ENCODE measurements around the gene C19orf47. TPM values are rescaled to one million over a fixed set of nuclear protein-coding genes. Genes with fewer than 3 reads are reported as not detected.

Gene C19orf47
- total RNA-seq, 4 donors from 2014 or later: 4.7 to 27.0 (median 12.8) TPM

DNA sequence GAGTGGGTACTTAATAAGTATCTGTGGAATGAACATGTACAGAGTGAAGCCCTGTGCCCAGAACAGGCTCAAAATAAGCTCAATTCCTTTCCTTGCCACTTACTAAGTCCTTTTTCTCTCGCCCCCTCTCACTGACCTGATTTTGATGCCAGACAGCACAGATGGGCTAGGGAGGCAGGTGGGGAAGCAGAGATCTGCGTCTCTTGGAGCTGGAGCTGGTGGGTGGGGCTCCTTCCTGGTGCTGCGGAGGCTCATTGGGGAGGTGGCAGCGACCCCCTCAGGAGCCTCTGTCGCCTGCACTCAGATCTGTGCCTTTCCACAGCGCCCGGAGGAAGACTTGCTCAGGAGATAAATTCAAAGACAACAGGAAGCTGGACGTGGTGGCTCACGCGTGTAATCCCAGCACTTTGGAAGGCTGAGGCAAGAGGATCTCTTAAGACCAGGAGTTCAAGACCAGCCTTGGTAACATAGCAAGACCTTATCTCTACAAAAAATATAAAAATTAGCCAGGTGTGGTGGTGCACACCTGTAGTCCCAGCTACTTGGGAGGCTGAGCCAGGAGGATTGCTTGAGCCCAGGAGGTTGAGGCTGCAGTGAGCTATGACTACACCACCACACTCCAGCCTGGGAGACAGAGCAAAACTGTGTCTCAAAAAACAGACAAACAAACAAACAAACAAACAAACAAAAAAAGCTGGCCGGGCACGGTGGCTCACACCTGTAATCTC, 77.7 kb downstream of the C19orf47 start:
- H3K9me3 ChIP-seq: no peaks in the 10 kb centered on the region
- TF ChIP-seq EP300 (IDR thresholded peaks at IDR 0.05): no peak
- TF ChIP-seq, protein P1, sequence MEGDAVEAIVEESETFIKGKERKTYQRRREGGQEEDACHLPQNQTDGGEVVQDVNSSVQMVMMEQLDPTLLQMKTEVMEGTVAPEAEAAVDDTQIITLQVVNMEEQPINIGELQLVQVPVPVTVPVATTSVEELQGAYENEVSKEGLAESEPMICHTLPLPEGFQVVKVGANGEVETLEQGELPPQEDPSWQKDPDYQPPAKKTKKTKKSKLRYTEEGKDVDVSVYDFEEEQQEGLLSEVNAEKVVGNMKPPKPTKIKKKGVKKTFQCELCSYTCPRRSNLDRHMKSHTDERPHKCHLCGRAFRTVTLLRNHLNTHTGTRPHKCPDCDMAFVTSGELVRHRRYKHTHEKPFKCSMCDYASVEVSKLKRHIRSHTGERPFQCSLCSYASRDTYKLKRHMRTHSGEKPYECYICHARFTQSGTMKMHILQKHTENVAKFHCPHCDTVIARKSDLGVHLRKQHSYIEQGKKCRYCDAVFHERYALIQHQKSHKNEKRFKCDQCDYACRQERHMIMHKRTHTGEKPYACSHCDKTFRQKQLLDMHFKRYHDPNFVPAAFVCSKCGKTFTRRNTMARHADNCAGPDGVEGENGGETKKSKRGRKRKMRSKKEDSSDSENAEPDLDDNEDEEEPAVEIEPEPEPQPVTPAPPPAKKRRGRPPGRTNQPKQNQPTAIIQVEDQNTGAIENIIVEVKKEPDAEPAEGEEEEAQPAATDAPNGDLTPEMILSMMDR (IDR thresholded peaks at IDR 0.05): no peak
- H3K4me1 ChIP-seq: peaks cover 0 to 84% (median 17%) of the 10 kb centered on the region in 4 donors
- no peak for DNase-seq (ENCODE audit: low spot score in 2 of 2)
- H3K36me3 ChIP-seq: peaks cover 0 to 31% (median 0%) of the 10 kb centered on the region in 3 donors
- H3K27me3 ChIP-seq: no peaks in the 10 kb centered on the region
- H3K4me3 ChIP-seq: no peak overlapping the region
- no peak overlapping the region for H3K27ac ChIP-seq
- WGBS, 2 donors: 76 to 81% methylated on average over 12 of the region's 12 CpGs

Small RNA genes lying within 50 kb of the gene (small RNA-seq; reads per million reads assigned to genes)
- not detected for gene MIR641
- 0.28 reads per million for gene MIR6796
- gene RF00019: not detected
- not detected for gene RNU6-945P

Other genes starting within 250 kb of the C19orf47 start
- gene MAP3K10, start 157.0 kb downstream of the C19orf47 start, total RNA-seq: 10 to 100 TPM; 12.7 to 24.6 (median 13.9) TPM
- gene TTC9B, start 130.0 kb downstream of the C19orf47 start, total RNA-seq: under 1 TPM in 1 of 4 donors, not detected in 3; 0.84 TPM
- gene CCNP, start 121.7 kb downstream of the C19orf47 start, total RNA-seq: 1 to 10 TPM in 1 of 4 donors, not detected in 3; 2.7 TPM
- 100 to 1,000 TPM in 3 of 4 donors, 10 to 100 TPM in 1; 93.3 to 161 (median 121) TPM for gene AKT2, start 63.1 kb downstream of the C19orf47 start, total RNA-seq
- 100 to 1,000 TPM; 259 to 352 (median 281) TPM for gene PLD3, start 298 bp upstream of the C19orf47 start, total RNA-seq
- gene HIPK4, start 41.8 kb upstream of the C19orf47 start, total RNA-seq: under 1 TPM in 2 of 4 donors, not detected in 2; 0.39 to 0.60 TPM
- 100 to 1,000 TPM; 454 to 667 (median 548) TPM for gene PRX, start 65.0 kb upstream of the C19orf47 start, total RNA-seq
- 10 to 100 TPM; 18.9 to 22.2 (median 20.4) TPM for gene SERTAD1, start 77.6 kb upstream of the C19orf47 start, total RNA-seq
- 10 to 100 TPM; 15.6 to 23.4 (median 19.9) TPM for gene SERTAD3, start 95.9 kb upstream of the C19orf47 start, total RNA-seq
- 100 to 1,000 TPM; 219 to 299 (median 244) TPM for gene BLVRB, start 117.3 kb upstream of the C19orf47 start, total RNA-seq
- gene SPTBN4, start 118.6 kb upstream of the C19orf47 start, total RNA-seq: 10 to 100 TPM; 14.9 to 24.0 (median 19.7) TPM
- 100 to 1,000 TPM in 1 of 4 donors, 10 to 100 TPM in 3; 40.8 to 129 (median 51.2) TPM for gene SHKBP1, start 228.5 kb upstream of the C19orf47 start, total RNA-seq

All from tibial nerve (tissue), 4 donors.